ENCODE data around the gene SHTN1.

Gene SHTN1

GRCh38 chr10:116879817-116880216 is 125.2 kb downstream of the SHTN1 start:
- intact Hi-C loops (cut with DNase I), result no loop called here
- DNase-seq, result no peak

GRCh38 chr10:116878123-116878522 is 126.9 kb downstream of the SHTN1 start:
- intact Hi-C loops (cut with DNase I), result no loop called here
- peak in 2 of 10 donors; percentile 30 to 35 for DNase-seq

GRCh38 chr10:116877391-116877790 is 127.6 kb downstream of the SHTN1 start:
- intact Hi-C loops (cut with DNase I), result no loop called here
- DNase-seq, result no peak

- DNase-seq, result no peak
- intact Hi-C loops (cut with DNase I), result no loop called here
Observed at GRCh38 chr10:116875897-116876296, 129.1 kb downstream of the SHTN1 start.

GRCh38 chr10:116873134-116873533 is 131.9 kb downstream of the SHTN1 start:
- DNase-seq, result no peak

GRCh38 chr10:116870949-116871348 is 134.0 kb downstream of the SHTN1 start:
- intact Hi-C loops (cut with DNase I), result no loop called here
- DNase-seq, result no peak

More at GRCh38 chr10:116873134-116873533, 131.9 kb downstream of the SHTN1 start:
- intact Hi-C loops (cut with DNase I), result no loop called here

GRCh38 chr10:116868722-116869121 is 136.3 kb downstream of the SHTN1 start:
- DNase-seq, result no peak
- intact Hi-C loops (cut with DNase I), result no loop called here

GRCh38 chr10:116868198-116868676 is 136.8 kb downstream of the SHTN1 start:
- no peak for DNase-seq
- intact Hi-C loops (cut with DNase I), result no loop called here

- intact Hi-C loops (cut with DNase I), result no loop called here
Observed at GRCh38 chr10:116866987-116867595, 137.9 kb downstream of the SHTN1 start.

GRCh38 chr10:116866066-116866465 is 138.9 kb downstream of the SHTN1 start:
- intact Hi-C loops (cut with DNase I), result no loop called here

More at GRCh38 chr10:116866987-116867595, 137.9 kb downstream of the SHTN1 start:
- no peak for DNase-seq

GRCh38 chr10:116864436-116864835 is 140.6 kb downstream of the SHTN1 start:
- intact Hi-C loops (cut with DNase I), result no loop called here
- no peak for DNase-seq

More at GRCh38 chr10:116866066-116866465, 138.9 kb downstream of the SHTN1 start:
- DNase-seq, result no peak

- DNase-seq, result no peak
- intact Hi-C loops (cut with DNase I), result no loop called here
Observed at GRCh38 chr10:116861796-116862195, 143.2 kb downstream of the SHTN1 start.

- intact Hi-C loops (cut with DNase I), result no loop called here
- no peak for DNase-seq
Observed at GRCh38 chr10:116857156-116857555, 147.8 kb downstream of the SHTN1 start.

GRCh38 chr10:116853701-116854100 is 151.3 kb downstream of the SHTN1 start:
- no peak for DNase-seq
- intact Hi-C loops (cut with DNase I), result no loop called here

- DNase-seq, result no peak
- intact Hi-C loops (cut with DNase I), result no loop called here
Observed at GRCh38 chr10:116853287-116853686, 151.7 kb downstream of the SHTN1 start.

GRCh38 chr10:116852246-116852645 is 152.7 kb downstream of the SHTN1 start:
- intact Hi-C loops (cut with DNase I), result no loop called here
- DNase-seq, result no peak

GRCh38 chr10:116850058-116850611 is 154.9 kb downstream of the SHTN1 start:
- no peak for DNase-seq
- intact Hi-C loops (cut with DNase I), result no loop called here

GRCh38 chr10:116849248-116850057 is 155.5 kb downstream of the SHTN1 start, which contains the start of gene ENO4:
ENO4 (plus strand) TSS chr10:116849499; CDS start chr10:116849567, 68 bp downstream.
- DNase-seq, result peak; percentile 65 to 96 (median 82)
- intact Hi-C loops (cut with DNase I), result loop anchor here (5.0 kb wide), 1 partner anchor 318 kb away; no protein-coding TSS in a partner anchor

GRCh38 chr10:116848944-116849247 is 156.1 kb downstream of the SHTN1 start:
- no peak for DNase-seq
- intact Hi-C loops (cut with DNase I), result loop anchor here (5.0 kb wide), 1 partner anchor 318 kb away; no protein-coding TSS in a partner anchor

- peak in 2 of 10 donors; percentile 37 to 79 for DNase-seq
- intact Hi-C loops (cut with DNase I), result loop anchor here (5.0 kb wide), 1 partner anchor 319 kb away; no protein-coding TSS in a partner anchor
Observed at GRCh38 chr10:116848032-116848943, 156.7 kb downstream of the SHTN1 start.

Data from posterior cingulate gyrus (tissue), 11 donors.